Endometrium (tissue), 2 donors: Measurements from ENCODE around the gene AGBL4.

ENCODE experiments used
- FAIRE-seq: peaks from 2 replicates; lab custom pipeline; 2012; peaks lifted over from hg19 to GRCh38; lab: Jason Lieb, UNC
- donor health status: control.
- donor health status: control.

AGBL4 gene

GRCh38 chr1:48718705-48719104 is 1305.0 kb downstream of the AGBL4 start:
- FAIRE-seq = no peak

GRCh38 chr1:48718116-48718630 is 1305.6 kb downstream of the AGBL4 start:
- FAIRE-seq = no peak

GRCh38 chr1:48717082-48717481 is 1306.7 kb downstream of the AGBL4 start:
- no peak for FAIRE-seq

- FAIRE-seq = no peak
Measured at GRCh38 chr1:48715921-48716320, 1307.8 kb downstream of the AGBL4 start.

- no peak for FAIRE-seq
Measured at GRCh38 chr1:48710915-48711314, 1312.8 kb downstream of the AGBL4 start.

GRCh38 chr1:48710318-48710717 is 1313.4 kb downstream of the AGBL4 start:
- FAIRE-seq = no peak

- FAIRE-seq = no peak
Measured at GRCh38 chr1:48704736-48705135, 1319.0 kb downstream of the AGBL4 start.

- FAIRE-seq = no peak
Measured at GRCh38 chr1:48701445-48701844, 1322.3 kb downstream of the AGBL4 start.

- no peak for FAIRE-seq
Measured at GRCh38 chr1:48697066-48697707, 1326.6 kb downstream of the AGBL4 start.

GRCh38 chr1:48695161-48695560 is 1328.6 kb downstream of the AGBL4 start:
- FAIRE-seq = no peak

- no peak for FAIRE-seq
Measured at GRCh38 chr1:48693674-48694320, 1330.0 kb downstream of the AGBL4 start.

- no peak for FAIRE-seq
Measured at GRCh38 chr1:48693180-48693579, 1330.6 kb downstream of the AGBL4 start.

GRCh38 chr1:48692235-48692634 is 1331.5 kb downstream of the AGBL4 start:
- FAIRE-seq = no peak

- no peak for FAIRE-seq
Measured at GRCh38 chr1:48691429-48692001, 1332.2 kb downstream of the AGBL4 start.

- FAIRE-seq = no peak
Measured at GRCh38 chr1:48688102-48688760, 1335.5 kb downstream of the AGBL4 start.

GRCh38 chr1:48687282-48688045 is 1336.3 kb downstream of the AGBL4 start:
- no peak for FAIRE-seq

- FAIRE-seq = no peak
Measured at GRCh38 chr1:48686159-48686558, 1337.6 kb downstream of the AGBL4 start.

GRCh38 chr1:48684381-48684780 is 1339.4 kb downstream of the AGBL4 start:
- no peak for FAIRE-seq

- no peak for FAIRE-seq
Measured at GRCh38 chr1:48683839-48684238, 1339.9 kb downstream of the AGBL4 start.

- no peak for FAIRE-seq
Measured at GRCh38 chr1:48681476-48682305, 1342.1 kb downstream of the AGBL4 start.

- FAIRE-seq = no peak
Measured at GRCh38 chr1:48680411-48681035, 1343.2 kb downstream of the AGBL4 start.
